SK-N-SH (cell line): ENCODE results near the gene SLC30A3.
A peak's percentile ranks its signal among the peaks of the same experiment; 100 is the strongest.

Experiments used
- EP300 ChIP-seq, 2 experiments: IDR thresholded peaks; 2 replicates each; pipeline versions ENCODE4 v1.4.0 to v1.6.1; 2012; ENCODE audit warnings: borderline replicate concordance in 1 of 2, low read depth in 1 of 2, low read length in 1 of 2
- EZH2phosphoT487 ChIP-seq: fragments of 200-600 bp; sonication (generic); IDR thresholded peaks from 2 replicates; pipeline ENCODE4 v1.6.1; 2017; ENCODE audit warnings: low read depth, mixed run types, mild to moderate bottlenecking, antibody characterized with exemption, moderate library complexity, borderline replicate concordance
- MEF2A ChIP-seq: IDR thresholded peaks from 2 replicates; pipeline ENCODE4 v1.4.0; 2012; ENCODE audit warnings: low read depth, borderline replicate concordance
- NFIC ChIP-seq: IDR thresholded peaks from 2 replicates; pipeline ENCODE4 v1.4.0; 2012; ENCODE audit warnings: borderline replicate concordance
- POLR2AphosphoS5 ChIP-seq: IDR thresholded peaks from 2 replicates; pipeline ENCODE4 v1.6.1; 2012; ENCODE audit warnings: low read depth, low read length
- RAD21 ChIP-seq: IDR thresholded peaks from 2 replicates; pipeline ENCODE4 v1.6.1; 2012; ENCODE audit warnings: mild to moderate bottlenecking, low read length
- TEAD4 ChIP-seq: IDR thresholded peaks from 2 replicates; pipeline ENCODE4 v1.4.0; 2012; ENCODE audit warnings: mild to moderate bottlenecking, borderline replicate concordance; ENCODE audit not compliant: insufficient read depth
- YY1 ChIP-seq: IDR thresholded peaks from 2 replicates; pipeline ENCODE4 v1.4.0; 2012; ENCODE audit warnings: low read depth, mild to moderate bottlenecking
- TF ChIP-seq, protein P1 (sequence below): fragments of 200-600 bp; sonication (generic); IDR thresholded peaks from 2 replicates; pipeline ENCODE4 v1.6.1; 2017; ENCODE audit warnings: antibody characterized with exemption, mild to moderate bottlenecking, moderate library complexity
- TF ChIP-seq, protein P2 (sequence below): IDR thresholded peaks from 2 replicates; pipeline ENCODE4 v1.6.1; 2012; ENCODE audit warnings: mild to moderate bottlenecking, low read depth, low read length, moderate library complexity

DNA sequence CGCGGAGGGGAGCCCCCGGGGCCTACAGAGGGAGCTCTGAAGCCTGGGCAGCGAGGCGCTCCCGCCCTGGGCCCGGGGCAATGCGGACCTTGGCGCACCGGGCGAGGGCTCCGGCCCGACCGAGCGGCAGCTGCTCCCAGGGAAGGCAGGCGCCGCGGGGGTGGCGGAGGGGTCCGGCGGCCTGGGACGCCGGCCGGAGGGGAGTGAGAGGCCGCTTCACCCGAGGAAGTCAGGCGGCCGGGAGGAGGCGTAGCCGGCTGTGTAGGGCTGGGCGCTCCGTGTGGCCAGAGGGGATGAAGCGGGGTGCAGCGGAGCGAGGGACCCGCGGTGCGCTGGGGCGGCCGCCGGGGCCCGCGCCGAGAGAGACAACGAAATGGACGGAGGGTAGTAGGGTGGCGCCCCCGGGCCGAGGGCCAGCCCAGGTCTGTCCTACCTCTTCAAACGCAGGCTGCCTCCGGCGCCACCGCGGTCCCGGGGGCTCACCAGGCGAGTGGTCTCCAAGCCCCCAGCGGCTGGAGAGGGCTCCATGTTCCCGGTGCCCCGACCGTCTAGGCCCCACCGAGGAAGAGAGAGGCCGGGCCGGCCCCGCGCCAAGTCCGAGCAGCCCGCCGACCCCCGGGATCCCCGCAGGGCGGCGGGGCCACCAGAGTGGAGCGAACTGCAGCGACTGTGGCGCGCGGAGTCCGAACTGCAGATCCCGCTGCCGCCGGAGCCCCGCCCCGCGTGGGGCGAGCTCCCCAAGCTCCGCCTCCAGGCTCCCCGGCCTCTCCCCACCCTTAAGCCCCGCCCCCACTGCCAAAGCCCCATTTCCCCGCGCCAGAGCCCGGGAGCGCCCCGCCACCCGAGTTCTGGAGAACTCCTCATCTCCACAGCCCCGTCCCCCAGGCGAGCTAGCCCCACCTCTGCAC, at the start of gene SLC30A3:
- TF ChIP-seq, protein P1, sequence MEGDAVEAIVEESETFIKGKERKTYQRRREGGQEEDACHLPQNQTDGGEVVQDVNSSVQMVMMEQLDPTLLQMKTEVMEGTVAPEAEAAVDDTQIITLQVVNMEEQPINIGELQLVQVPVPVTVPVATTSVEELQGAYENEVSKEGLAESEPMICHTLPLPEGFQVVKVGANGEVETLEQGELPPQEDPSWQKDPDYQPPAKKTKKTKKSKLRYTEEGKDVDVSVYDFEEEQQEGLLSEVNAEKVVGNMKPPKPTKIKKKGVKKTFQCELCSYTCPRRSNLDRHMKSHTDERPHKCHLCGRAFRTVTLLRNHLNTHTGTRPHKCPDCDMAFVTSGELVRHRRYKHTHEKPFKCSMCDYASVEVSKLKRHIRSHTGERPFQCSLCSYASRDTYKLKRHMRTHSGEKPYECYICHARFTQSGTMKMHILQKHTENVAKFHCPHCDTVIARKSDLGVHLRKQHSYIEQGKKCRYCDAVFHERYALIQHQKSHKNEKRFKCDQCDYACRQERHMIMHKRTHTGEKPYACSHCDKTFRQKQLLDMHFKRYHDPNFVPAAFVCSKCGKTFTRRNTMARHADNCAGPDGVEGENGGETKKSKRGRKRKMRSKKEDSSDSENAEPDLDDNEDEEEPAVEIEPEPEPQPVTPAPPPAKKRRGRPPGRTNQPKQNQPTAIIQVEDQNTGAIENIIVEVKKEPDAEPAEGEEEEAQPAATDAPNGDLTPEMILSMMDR, result peak; percentile 26
- peak; percentile 91; the same call in 1 of the 2 replicates for TF ChIP-seq EZH2phosphoT487
- TF ChIP-seq MEF2A, result no peak
- no peak for TF ChIP-seq POLR2AphosphoS5
- no peak for TF ChIP-seq RAD21
- TF ChIP-seq YY1, result no peak
- TF ChIP-seq EP300 (IDR thresholded peaks at IDR 0.05; ENCODE audit: borderline replicate concordance in 1 of 2, low read depth in 1 of 2, low read length in 1 of 2), result no peak
- no peak for TF ChIP-seq TEAD4
- no peak for TF ChIP-seq NFIC
- TF ChIP-seq, protein P2, sequence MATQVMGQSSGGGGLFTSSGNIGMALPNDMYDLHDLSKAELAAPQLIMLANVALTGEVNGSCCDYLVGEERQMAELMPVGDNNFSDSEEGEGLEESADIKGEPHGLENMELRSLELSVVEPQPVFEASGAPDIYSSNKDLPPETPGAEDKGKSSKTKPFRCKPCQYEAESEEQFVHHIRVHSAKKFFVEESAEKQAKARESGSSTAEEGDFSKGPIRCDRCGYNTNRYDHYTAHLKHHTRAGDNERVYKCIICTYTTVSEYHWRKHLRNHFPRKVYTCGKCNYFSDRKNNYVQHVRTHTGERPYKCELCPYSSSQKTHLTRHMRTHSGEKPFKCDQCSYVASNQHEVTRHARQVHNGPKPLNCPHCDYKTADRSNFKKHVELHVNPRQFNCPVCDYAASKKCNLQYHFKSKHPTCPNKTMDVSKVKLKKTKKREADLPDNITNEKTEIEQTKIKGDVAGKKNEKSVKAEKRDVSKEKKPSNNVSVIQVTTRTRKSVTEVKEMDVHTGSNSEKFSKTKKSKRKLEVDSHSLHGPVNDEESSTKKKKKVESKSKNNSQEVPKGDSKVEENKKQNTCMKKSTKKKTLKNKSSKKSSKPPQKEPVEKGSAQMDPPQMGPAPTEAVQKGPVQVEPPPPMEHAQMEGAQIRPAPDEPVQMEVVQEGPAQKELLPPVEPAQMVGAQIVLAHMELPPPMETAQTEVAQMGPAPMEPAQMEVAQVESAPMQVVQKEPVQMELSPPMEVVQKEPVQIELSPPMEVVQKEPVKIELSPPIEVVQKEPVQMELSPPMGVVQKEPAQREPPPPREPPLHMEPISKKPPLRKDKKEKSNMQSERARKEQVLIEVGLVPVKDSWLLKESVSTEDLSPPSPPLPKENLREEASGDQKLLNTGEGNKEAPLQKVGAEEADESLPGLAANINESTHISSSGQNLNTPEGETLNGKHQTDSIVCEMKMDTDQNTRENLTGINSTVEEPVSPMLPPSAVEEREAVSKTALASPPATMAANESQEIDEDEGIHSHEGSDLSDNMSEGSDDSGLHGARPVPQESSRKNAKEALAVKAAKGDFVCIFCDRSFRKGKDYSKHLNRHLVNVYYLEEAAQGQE, result no peak
